Activated CD8-positive, alpha-beta memory T cell treated with anti-CD3 and anti-CD28 coated beads, Interleukin-2, amount 50 U/mL, for 48 hours (primary cell): ENCODE results near the gene KIF3C.
"Not testable (repeated sequence)": the region's sequence is repeated elsewhere in the genome, so short reads cannot be mapped to it uniquely, and the experiment has no call there.

Experiments used
- DNase-seq: peaks from one replicate; pipeline ENCODE4 v3.0.0-alpha.2; 2020

The KIF3C gene

DNA sequence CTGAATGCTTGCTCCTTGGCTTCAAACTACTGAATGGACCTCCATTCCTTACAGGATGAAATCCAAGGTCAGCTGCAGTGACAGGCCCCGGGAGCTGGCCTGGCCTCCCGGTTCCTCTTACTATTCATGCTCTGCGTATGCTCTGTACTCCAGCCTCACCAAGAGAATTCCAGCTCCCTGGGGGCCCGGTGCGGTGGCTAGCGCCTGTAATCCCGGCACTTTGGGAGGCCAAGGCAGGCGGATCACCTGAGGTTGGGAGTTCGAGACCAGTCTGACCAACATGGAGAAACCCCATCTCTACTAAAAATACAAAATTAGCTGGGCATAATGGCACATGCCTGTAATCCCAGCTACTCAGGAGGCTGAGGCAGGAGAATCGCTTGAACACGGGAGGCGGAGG is 23.7 kb downstream of the KIF3C start:
- DNase-seq = not testable (repeated sequence)

DNA sequence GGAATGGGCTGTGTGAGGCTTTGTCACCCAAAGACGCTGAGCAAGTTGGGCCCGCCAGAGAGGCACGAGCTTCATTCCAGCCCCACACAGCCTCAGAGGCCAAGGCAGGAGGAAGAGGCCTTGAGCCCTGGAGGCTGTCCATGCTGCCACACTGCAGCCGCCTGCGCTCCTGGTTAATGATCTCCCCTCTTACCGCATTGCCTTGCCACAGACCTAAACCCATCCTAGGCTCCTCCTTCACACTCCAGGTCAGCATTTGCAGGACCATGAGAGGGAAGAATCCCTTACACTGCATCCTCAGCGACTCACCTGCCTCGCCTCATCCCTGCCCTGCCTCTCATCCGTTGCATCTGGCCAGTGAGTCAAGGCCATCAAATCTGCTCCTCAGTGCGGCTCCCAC is 24.6 kb downstream of the KIF3C start:
- no peak for DNase-seq

DNA sequence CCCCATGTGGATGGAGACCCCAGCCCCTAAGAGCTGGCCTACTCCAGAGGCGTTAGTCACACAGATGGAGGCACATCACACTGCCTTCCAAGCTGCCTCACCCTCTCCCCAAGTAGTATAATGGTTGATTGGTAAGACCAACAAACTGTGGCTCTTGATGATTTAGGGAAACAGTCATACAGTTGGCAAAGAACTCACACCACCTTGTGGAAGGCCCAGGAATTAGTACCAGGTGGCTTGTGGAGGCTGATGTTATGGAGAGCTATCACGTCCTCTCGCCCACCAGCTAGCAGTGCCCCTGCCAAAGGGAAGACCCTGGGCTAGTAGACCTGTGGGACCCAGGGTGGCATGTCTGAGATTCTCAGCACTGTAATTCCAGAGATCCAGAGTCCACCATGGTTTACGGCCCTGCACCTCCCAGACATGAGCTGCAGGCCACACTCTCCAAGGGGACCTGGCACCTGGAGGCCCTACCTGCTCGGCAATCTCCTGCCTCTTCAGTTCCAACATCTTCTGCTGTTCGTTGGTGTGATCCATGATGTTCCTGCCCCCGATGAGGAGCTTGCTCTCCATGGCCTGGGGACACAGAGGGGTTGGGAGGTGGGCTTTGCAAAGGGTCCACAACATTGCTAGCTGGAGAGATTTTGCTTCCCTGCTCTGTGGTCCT is 26.3 kb downstream of the KIF3C start:
- DNase-seq = no peak

DNA sequence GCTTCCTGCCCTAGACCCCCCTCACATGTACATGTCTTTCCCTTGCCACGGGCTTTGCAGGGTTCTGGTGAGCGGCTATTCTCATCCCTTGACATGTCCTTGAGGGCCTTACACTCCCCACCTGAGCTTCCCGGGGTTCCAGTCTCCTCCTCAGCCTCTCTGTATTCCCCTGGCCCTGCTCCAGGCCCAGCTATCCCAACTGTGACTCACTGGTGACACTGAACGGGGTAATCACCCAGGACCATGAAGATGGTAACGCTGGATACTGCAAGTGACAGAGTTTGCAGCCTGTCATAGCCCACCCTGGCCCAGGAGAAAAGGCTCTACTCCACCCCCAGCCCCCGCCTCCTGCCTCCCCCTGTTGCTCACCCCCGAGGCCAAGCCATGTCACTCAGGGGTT is 27.3 kb downstream of the KIF3C start:
- DNase-seq = no peak

DNA sequence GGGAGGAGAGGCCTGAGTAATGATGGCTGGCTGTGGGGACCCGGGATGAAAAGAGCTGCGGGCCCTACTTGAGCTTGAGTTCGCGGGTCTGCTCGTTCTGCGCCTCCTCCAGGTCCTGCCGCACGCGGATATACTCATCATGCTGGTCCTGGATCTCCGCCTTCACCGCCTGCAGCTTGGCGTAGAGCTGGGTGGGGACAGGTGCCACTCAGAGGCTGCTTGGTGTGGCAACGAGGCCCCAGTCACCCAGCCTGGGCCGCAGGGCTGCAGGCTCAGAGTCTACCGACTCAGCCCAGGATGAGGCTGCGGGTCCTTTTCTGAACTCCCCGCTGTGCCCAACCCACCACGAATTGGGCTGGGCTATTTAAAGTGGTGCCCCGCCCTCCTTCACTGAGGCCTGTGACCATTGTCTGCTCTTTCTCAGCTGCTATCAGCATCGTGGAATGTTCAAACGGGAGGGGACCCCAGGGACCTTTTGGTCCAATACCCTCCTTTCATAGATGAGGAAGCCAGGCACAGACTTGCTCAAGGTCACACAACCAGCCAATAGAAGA is 28.0 kb downstream of the KIF3C start:
- DNase-seq = no peak

DNA sequence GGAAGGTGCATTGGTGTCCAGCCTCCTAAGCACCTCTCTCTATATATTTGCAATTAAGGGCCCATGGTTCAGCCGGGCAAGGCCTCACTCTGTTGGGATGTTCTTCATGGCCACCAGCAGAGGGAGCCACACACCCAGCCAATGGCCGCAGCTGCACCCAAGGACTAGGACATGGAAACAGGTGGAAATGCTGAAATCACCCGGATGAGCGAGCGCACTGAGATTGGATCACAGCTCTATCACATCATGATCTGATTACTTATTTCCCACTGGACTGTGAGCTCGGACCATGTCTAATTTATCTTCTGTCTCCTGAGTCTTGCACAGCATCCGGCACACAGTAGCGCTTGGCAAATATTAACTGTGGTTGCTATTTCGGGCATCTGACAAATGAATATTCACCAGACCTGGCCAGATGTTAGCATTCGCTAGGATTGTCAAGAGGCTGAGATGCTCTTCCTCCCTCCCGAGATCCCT is 31.2 kb downstream of the KIF3C start:
- peak; percentile 84 for DNase-seq

DNA sequence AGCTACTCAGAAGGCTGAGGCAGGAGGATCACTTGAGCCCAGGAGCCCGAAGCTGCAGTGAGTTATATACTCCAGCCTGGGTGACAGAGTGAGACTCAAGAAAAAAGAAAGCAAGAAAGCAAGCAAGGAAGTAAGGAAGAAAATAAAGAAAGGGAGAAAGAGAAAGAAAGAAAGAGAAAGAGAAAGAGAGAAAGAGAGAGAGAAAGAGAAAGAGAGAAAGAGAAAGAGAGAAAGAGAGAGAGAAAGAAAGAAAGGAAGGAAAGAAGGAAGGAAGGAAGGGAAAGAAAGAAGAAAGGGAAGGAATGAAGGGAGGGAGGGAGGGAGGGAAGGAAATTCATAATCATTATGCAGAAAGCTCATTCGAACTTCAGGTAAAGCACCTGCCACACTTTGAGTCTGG is 33.9 kb downstream of the KIF3C start:
- no peak for DNase-seq

DNA sequence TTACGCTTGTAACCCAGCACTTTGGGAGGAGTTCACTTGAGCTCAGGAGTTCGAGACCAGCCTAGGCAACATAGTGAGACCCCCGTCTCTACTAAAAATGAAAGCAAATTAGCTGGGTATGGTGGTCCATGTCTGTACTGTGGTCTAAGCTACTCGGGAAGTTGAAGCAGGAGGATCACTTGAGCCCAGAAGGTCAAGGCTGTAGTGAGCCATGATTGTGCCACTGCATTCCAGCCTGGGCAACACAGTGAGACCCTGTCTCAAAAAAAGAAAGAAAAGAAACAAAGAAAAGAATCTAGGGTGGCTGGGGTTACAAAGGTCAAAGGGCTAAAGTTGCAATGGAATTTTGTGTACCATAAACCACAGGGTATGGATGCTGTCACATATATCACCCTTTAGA is 41.3 kb downstream of the KIF3C start:
- DNase-seq = no peak

DNA sequence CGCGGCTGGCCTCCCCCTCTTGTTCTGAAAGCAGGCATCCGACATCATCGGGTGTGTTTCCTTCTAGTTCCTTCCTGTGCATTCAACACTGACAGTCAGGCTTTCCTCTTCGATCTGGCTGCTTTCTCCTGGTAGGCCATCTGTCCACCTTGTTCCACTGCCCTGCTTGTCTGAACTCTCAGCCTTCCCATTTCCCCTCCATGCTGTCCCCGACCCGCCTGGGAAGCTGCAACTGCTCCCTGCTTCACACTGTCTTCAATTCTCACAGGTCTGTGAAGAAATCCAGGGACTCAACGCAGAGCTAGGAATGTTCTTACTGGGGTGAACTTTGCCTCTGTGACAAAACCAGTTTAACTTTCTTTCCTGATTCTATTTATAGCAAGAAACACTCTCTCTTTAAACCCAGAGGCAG is 43.0 kb downstream of the KIF3C start:
- no peak for DNase-seq

DNA sequence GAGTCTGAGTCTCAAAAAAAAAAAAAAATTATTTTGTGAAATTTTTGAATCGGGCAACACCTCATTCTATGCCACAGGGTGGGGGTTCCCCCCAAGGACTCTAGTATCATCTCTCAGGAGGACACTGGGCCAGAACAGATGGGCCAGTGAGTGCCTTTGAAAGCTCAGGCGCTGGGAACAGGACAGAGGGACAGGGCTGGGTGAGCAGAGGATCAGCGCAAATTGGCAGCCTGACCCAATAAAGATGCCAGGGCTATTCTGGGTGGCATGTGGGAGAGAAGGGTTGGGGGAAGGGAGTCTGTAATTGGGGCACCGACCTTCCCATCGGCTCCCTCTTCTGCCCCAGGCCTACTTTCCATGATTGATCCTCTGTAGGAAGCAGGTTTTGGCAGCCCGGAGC is 44.0 kb downstream of the KIF3C start:
- no peak for DNase-seq

DNA sequence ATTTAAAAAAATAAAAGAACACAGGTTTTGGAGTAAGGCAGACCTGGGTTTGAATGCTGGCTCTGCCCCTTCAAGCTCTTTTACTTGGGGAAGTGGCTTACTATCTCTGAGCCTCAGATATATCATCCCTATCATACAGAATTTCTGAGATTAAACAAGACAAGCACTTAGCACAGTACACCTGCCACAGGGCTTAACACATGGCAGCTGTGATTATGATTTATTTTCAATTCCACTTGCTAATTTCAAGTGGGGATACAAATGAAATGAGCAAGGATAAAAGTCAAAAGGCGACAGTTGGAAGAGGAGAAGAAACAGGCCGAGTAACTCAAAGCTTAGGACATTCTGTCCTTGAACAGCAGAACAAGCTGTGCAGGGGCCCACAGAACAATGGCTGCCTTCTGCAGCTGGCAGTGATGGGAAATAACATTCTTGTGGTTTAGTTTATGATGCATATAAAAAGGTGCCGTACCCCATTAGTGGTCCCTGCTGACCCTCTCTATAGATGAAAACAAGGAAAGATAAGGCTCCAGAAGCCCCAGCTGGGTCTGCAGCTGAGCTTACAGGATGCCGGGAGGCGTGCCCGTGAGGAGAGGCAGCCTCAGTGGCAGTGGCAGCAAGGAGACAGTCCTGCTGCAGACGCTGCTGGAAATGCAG is 45.3 kb downstream of the KIF3C start:
- DNase-seq = no peak

DNA sequence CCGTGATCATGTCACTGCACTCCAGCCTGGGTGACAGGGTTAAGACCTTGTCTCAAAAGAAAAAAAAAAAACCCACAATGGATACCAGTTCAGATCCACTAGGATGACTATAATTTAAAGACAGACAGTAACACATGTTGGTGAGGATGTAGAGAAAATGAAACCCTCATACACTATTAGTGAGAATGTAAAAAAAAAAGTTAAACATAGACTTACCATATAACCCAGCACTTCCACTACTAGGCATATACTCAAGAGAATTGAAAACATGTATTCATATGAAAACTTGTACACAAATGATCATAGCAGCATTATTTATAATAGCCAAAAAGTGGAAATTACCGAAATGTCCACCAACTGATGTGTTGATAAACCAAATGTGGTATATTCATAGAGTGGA is 48.7 kb downstream of the KIF3C start:
- DNase-seq = no peak

DNA sequence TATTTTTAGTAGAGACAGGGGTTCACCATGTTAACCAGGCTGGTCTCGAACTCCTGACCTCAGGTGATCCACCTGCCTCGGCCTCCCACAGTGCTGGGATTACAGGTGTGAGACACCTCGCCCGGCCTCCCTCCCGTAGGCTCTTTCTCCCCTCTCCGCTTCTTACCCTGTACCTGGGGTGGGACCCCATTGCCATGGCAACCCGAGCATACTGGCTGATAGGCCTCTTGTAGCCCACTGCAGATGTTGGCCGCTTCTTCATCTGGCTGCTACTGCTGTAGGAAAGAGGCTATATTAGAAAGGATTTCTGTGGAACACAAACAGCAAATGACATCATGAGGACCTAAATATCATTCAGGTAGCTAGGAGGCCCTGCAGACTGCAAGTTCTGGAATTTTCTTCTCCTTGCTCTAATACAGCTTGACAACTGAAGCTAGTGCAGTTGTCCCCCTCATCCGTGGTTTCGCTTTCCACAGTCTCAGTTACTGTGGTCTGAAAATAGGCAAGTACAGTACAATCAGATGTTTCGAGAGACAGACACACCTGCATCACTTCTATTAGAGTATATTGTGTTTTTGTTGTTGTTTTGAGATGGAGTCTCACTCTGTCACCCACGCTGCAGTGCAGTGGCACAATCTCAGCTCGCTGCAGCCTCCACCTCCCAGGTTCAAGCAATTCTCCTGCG is 52.4 kb downstream of the KIF3C start:
- DNase-seq = no peak

DNA sequence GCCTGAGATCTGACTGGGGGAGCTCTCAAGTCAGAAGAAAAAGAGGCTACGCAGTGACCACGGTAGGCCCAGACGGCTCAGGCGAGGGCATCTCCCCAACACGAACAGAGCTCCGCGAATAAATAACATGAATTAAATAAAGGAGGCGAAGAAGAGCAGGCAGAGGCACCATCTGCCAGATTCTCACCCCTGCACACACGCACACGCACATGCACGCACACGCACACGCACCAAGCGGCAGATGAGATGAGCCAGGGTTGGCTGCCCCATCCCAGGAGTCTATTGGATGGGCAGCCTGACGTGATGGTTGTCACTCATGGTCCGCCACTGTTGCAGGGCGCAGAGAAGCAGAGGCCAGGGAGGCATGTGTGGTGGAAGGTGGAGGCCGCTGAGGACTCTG is 53.6 kb downstream of the KIF3C start:
- DNase-seq = no peak

DNA sequence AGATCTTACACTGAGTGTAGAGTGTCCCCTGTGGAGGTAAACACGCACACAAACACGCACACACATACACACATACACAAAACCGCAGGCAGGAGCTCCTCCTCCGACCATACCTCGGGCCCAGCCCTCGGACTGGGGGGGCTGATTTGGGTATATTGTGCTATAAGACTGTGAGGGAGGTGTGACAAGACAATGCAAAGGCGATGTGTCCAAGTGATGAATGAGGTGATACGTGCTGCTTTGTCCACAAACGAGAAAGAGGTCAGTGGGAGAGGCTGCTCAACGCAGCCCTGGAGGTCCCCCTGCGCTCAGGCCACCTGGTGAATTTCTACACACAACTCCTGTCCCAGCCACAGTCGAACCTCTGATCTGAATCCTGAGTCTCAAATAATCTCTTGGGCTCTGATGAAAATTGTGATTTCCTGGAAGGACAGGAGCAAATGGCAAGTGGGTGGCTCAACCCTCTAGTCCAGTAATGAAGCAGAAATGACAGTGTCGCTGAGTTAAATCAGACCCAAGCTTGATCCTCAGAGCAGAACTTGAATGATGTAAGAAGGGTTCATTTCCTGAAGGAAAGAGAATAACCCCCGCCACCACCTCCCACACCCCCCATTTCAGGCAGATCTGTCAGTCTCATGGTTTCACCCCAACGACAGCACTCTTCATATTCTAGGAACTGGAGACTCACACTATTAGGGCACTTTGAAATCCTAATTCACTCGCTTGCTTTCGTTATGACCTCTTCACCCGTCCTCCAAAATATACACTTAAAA is 55.1 kb downstream of the KIF3C start:
- no peak for DNase-seq

DNA sequence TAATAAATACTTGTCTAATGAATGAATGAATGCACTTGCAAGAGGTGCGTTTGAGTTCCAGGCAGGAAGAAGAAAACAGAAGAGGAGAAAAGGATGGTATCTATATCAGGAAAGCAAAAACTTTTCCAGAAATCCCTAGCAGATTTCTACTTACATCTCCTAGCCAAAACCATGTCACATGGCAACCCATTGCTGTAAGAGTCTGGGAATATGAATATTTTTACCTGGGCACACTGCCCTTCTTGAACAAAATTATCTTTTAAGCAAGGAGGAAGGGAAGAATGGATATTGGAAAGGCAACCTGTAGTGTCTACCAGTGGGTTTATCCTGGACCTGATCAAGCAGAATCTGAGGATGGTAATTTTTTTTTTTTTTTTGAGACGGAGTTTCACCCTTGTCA is 59.8 kb downstream of the KIF3C start:
- DNase-seq = no peak

DNA sequence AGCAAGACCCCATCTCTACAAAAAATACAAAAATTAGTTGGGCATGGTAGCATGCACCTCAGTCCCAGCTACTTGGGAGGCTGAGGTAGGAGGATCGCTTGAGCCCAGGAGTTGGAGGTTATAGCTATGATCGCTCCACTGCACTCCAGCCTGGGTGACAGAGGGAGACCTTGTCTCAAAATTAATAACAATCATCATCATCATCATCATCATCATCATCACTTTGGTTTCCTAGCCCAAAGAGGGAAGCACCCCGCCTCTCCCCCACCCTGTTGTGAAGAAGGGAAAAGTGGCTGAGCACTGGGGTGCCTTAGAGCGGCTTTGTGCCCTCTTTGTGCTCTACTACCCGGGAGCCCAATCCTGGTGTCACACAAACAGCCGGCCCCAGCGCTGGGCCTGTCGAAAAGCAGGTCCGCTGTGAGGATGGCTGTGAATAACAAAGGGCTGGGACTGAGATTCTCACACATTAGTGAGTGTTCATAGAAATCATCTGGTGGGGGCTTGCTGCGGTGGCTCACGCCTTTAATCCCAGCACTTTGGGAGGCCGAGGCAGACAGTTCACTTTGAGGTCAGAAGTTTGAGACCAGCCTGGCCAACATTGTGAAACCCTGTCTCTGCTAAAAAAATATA is 61.4 kb downstream of the KIF3C start:
- DNase-seq = no peak

DNA sequence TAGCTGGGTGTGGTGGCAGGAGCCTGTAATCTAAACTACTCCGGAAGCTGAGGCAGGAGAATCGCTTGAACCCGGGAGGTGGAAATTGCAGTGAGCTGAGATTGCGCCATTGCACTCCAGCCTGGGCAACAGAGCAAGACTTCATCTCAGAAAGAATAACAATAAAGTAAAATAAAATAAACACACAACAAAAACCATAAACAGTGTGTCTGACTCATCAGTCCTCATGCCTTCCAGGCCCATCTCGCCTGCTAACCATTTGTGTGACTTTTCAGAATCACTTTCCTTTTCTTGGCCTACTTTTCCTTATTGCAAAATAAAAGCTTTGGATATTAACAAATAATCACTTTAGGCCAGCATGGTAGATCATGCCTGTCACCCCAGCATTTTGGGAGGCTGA is 62.0 kb downstream of the KIF3C start:
- no peak for DNase-seq

DNA sequence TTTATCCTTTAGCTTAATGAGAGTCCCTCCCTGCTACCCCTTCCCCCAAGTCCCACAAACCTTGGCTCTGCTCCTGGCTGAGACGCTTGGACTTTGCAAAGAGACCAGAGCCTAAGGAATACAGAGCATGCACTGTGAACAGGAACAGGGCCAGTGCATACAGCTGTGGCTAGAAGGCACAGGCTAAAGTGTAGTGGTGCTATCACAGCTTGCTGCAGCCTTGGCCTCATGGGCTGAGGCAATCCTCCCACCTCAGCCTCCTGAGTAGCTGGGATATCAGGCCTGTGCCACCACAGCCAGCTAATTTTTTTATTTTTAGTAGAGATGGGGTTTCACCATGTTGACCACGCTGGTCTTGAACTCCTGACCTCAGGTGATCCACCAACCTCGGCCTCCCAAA is 64.5 kb downstream of the KIF3C start:
- no peak for DNase-seq

DNA sequence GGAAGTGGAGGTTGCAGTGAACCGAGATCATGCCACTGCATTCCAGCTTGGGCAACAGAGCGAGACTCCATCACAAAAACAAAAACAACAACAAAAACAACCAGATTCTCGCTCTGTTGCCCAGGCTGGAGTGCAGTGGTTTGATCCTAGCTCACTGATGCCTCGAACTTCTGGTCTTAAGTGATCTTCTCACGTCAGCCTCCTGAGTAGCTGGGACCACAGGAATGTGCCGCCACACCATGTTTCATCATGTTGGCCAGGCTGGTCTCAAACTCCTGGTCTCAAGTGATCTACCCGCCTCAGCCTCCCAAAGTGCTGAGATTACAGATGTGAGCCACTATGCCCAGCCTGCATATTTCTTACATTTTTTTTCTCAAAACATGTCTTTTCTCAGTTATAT is 64.9 kb downstream of the KIF3C start:
- not testable (repeated sequence) for DNase-seq

DNA sequence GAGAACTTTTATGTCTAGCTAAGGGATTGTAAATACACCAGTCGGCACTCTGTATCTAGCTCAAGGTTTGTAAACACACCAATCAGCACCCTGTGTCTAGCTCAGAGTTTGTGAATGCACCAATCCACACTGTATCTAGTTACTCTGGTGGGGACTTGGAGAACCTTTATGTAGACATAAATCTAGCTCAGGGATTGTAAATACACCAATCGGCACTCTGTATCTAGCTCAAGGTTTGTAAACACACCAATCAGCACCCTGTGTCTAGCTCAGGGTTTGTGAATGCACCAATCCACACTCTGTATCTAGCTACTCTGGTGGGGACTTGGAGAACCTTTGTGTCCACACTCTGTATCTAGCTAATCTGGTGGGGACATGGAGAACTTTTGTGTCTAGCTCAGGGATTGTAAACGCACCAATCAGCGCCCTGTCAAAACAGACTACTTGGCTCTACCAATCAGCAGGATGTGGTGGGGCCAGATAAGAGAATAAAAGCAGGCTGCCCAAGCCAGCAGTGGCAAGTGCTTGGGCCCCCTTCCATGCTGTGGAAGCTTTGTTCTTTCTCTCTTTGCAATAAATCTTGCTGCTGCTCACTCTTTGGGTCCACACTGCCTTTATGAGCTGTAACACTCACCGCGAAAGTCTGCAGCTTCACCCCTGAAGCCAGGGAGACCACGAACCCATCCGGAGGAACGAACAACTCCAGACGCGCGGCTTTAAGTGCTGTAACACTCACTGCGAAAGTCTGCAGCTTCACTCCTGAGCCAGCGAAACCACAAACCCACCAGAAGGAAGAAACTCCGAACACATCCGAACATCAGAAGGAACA is 66.1 kb downstream of the KIF3C start:
- DNase-seq = peak; percentile 65

DNA sequence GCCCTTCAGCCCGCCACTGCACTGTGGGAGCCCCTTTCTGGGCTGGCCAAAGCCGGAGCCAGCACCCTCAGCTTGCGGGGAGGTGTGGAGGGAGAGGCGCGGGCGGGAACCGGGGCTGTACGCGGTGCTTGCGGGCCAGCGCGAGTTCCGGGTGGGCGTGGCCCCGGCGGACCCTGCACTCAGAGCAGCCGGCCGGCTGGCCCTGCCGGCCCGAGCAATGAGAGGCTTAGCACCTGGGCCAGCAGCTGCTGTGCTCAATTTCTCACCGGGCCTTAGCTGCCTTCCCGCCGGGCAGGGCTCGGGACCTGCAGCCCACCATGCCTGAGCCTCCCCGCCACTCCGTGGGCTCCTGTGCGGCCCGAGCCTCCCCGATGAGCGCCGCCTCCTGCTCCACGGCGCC is 66.9 kb downstream of the KIF3C start:
- not testable (repeated sequence) for DNase-seq
